MM.1S (cell line): ENCODE results near the gene PLEKHD1.

Experiments
- CTCF ChIP-seq: fragments of 300-600 bp; sonication (generic); IDR thresholded peaks from 2 replicates; pipeline ENCODE4 v1.5.1; 2016; ENCODE audit warnings: antibody characterized with exemption, low read length, mixed read lengths
- EZH2 ChIP-seq: fragments of 300-600 bp; sonication (generic); optimal IDR thresholded peaks from 2 replicates; pipeline ENCODE3; 2017; ENCODE audit warnings: low read depth, mild to moderate bottlenecking, antibody characterized with exemption, low read length, mixed read lengths

GRCh38 chr14:69572030-69572840, 87.7 kb downstream of the PLEKHD1 start:
- TF ChIP-seq EZH2 (no peak), CTCF (no peak)
